GM10847 (cell line): Measurements from ENCODE around the gene DDX41.
A peak's percentile ranks its signal among the peaks of the same experiment; 100 is the strongest.

Source experiments
- POLR2A ChIP-seq: IDR thresholded peaks from 2 replicates; pipeline ENCODE4 v1.6.1; 2011; ENCODE audit not compliant: insufficient read length; ENCODE audit errors: extremely low read depth

Gene DDX41

DNA sequence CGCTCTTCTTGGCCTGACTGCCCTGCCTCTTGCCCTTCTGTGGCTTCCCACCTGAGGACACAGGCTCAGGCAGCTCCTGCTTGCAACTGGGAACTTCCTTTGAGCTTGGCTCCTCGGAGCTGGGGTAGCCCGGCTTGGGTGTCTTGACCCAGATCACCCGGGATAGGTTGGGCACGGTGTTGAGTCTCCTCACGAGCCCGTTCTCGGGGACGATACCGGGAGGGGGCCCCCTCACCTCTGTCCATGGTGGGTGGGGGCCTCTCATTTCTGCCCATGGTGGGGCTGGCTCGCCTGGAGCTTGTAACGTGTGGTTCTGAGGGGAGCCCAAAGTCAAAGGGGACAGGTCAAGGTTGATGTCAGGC, 7.8 kb upstream of the DDX41 start:
- TF ChIP-seq POLR2A: no peak

DNA sequence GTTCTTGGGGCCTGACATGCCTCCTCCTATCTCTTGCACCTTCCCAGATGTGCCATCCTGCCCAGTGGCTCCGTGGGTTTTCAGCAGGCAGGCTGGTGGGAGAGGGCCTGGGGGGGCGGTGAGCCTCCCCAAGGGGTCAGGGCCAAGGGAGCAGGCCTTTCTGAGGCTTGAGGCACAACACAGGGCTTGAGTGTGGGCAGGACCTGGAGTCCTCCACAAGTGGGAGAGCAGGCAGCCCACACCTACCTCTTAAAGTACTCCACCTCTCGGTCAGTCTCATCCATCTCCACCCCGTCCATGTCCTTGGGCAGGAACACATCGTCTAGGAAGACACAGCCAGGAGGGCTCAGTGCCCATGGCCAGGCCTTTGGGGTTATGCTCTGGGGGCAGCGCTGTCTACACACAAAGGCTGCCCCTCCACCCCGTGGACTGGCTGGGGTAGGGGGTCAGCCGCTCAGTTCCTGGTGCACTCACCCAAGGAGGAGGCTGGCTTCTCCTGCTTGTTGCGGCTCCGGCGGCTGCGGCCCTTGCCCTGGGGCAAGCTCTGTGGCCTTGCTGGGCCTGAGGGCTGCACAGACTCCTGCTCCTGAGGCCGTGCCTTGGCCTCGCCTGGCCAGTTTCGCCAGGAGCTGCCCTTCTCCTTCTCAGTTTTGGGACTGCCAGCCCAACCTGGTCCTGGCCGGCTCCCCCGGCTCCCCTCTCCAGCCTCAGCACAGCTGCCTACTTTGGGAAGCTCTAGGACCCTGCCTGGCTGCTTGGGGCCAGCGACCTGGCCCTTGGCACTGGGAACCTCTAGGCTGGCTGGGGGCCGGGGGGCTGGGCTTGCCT, 7.2 kb upstream of the DDX41 start:
- no peak for TF ChIP-seq POLR2A

DNA sequence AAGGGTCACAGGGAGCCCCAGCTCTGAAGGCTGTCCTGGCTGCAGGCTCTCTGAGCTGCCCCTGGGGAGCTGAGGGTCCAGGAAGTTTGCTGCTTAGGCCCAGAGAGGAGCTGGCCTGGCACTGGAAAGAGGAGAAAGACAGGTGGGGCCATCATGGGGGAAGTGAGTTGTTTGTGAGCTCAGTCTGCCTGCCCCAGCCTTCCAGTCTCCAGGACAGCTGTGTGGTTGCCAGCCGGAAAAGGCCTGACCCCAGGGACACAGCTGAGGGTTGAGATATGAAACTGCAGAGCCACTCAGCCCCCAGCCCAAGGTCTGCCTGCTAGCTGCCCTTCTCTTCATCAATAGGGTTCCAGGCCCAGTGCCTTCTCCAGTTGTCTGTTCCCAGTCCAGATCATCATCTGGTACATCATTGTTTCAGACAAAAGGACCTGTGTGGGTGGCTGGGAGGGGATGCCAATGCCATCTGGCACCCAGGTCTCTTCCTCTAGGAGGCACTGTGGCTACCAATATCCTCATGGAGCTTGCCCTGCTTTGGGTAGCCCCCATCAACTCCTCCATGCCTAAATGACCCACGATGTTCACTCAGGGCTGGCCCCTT, 4.3 kb upstream of the DDX41 start:
- no peak for TF ChIP-seq POLR2A

DNA sequence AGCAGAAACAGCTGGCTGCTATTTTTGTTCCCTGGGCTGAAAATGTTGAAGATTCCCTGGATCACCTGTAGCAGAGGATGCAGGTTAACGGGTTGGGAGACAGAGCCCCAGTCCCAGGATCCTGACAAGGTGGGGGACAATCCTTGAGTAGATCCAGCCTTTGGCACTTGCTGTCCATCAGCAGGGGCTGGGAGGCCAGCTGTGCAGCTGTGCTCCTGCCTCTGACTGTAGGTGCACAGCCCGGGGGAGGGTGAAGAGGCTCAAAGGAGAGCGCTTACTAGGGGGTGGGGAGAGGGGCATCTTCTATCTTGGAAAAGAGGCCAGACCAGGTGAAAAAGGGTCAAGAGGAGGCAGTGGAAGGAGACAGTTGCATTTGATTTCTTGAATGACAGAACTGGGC, 3.5 kb upstream of the DDX41 start:
- no peak for TF ChIP-seq POLR2A

DNA sequence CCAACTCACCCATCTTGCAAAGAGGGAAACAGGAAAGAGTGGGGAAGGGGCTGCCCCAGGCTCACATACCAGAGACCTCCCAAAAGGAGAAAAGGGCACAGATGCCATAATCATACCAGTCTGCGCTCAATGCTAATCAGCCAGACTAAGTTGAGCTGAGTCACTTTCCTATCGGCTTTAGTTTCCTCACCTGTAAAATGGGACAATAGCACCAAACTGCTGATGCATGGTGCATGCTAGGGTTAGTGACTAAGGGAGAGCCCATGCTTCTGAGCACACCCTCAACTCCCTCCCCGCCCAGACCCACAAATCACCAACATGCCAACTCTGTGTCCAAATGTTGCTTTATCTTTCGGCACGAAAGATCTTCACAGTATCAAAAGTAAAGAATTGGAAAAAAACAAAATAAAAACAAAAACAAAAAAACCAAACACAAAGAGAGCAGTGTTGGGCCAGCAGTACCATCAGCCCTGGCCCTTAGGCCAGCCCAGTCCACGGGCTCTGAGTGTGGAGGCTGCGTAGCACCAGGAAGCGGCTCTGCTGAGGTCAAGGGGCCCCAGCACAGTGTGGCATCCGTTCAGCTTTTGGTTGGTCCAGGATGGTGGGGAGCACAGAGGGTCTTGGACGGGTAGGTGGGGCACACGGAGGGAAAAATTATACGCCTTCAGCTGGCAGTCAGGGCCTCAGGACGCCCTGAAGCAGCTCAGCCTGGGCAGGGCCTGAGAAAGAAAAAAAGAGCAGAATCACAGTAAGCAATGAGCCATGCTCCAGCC, 2.9 kb upstream of the DDX41 start:
- no peak for TF ChIP-seq POLR2A

DNA sequence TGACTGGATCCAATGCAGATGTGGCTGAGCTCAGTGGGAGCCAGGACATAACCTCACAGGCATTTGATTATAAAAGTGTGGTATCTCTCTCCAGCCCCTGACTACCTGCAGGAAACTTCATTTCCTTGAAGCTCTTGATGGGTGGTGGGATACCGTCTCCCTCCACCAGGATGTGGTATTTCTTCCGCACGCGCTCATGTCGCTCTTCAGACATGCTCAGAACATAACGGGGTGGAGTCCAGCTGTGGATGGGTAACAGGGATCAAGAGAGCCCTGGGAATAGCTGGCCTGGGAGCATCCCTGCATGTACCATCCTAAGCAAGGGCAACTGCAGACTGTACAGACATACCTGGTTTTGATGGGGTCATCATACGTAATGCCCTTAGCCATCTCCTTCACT, 1.2 kb downstream of the DDX41 start:
- TF ChIP-seq POLR2A: no peak

DNA sequence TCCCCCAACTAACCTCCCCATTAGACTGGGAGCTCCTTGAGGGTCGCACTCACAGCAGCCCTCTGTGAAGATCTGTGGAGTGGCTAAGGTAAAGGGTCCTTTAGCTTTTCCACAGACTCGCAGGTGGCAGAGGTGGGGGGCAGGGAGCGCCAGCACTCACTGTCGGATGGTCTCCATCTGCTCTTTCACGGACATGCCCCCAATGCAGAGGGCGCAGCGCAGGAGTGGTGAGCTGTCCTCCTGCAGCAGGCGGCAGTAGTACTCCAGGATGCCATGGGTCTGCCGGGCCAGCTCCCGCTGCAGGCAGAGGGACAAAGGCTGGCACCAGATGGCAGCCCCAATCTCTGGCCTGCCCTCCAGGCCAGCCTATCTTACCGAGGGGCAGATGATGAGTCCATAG, 2.2 kb downstream of the DDX41 start:
- TF ChIP-seq POLR2A: no peak

DNA sequence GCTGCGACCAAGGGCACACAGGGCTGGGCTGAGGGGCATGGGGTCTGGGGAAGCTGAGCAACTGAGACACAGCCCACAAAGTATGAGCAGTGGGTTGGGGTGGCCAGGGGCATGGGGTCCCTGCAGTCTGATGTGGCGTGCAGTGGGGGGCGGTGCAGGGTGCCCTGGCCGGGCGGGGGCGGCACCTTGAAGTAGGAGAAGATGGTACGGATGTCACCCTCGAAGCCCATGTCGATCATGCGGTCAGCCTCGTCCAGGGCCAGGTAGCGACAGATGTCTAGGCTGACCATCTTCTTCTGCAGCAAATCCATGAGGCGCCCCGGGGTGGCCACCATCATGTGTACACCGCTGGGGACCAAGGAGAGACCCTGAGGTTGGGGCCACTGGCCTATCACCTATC, 3.3 kb downstream of the DDX41 start:
- TF ChIP-seq POLR2A: no peak

DNA sequence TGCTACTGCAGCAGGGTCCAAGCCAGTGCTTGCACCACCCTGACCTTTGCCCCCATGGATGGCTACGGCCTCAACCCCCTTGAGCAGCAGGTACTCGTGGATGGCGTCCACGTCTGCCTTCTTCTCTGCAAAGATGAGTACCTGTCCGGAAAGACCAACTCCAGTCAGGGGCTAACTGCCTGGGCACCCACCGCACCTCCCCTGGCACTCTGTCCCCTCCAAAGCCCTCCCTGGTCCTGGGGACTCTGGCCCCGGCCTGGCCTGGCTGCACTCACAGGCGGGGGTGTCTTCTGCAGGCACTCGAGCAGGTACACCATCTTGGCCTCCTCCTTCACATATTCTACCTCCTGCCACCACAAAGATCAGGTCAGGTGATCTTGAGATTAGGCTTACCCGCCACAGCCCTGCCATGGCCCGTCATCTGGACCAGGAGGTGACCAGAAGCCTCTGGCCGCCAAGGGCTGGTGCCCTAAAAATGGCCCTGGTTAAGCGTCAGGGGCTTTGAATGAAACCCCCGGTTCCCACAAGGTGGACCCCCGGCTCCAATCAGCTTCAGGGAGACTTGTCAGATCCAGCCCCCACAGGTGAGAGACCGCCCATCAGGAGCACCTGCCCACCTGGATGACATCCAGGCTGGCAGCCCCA, 3.9 kb downstream of the DDX41 start:
- no peak for TF ChIP-seq POLR2A

DNA sequence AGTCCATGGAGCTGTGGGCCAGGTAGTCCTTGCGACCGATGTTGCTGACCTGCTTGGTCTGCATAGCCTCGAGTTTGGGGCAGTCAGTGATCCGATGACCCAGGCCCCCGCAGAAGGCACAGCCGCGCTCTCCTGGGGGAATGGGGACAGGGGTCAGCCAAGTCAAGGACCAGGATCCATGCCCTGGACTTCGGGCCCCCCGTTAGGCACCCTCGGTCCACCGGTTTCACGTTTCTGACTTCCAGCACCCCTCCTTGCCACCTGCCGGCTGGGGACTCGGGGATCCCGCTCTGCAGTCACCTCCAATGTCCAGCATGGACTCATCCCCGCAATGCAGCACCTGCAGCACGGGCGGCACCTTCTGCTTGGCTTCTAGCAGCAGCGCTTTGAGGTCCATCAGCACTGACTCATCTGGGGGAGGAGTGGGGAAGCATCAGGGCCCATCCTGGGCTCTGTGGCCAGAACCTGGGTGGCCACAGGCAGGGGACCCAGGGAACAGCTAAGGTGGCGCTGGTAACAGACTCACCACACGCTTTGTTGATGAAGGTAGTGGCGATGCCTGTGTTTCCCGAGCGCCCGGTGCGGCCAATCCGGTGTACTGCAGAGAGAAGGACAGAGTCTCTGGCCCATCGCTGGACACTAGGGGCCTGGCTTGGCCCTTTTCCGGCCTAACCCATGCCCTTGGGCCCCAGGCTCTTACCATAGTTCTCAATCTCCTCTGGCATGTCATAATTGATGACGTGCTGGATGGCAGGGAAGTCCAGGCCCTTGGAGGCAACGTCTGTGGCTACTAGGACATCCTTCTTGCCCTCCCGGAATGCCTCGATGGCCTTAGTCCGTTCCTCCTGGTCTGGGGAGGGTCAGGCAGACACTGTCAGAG, 4.7 kb downstream of the DDX41 start:
- no peak for TF ChIP-seq POLR2A

DNA sequence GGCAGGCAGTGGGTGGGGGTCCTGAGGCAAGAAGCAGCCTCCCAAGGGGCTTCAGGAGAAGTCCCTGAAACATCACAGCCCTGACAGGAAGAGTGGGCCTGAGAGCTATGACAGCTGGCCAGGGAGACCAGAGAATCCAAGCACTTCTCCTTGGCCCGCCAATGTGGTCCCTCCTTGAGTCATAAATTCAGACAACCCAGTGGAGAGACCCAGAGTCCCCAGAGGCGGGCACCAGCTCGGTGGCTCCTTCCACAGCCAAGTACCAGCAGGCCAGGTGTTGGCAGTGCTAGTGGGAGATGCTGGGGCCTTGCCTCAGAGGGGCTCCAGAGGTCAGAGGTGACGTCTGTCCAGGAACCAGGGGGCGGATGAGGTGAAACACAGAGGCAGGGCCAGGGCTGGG, 5.6 kb downstream of the DDX41 start:
- TF ChIP-seq POLR2A: no peak

DNA sequence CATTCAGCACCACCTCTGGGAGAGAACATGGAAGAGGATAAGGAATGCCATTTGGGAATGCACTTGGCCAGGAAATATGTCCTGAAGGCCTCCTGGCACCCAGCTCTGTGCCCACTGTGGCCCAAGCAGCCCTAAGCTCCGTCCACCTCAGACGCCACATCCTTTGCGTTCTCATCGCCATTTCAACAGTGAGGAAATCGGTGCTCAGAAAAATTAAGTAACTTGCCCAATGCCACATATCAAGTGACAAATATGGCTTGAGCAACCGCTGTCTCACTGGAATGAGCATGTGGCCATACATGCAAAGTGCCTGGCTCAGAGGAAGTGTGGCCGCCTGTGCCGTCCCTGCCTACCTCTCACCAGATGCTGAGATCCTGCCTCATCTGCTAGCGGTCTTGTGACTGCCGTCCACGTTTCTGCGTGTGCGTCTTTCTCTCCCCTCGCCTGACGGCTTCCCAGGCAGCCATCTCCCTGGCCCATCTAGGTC, 6.2 kb downstream of the DDX41 start:
- no peak for TF ChIP-seq POLR2A

DNA sequence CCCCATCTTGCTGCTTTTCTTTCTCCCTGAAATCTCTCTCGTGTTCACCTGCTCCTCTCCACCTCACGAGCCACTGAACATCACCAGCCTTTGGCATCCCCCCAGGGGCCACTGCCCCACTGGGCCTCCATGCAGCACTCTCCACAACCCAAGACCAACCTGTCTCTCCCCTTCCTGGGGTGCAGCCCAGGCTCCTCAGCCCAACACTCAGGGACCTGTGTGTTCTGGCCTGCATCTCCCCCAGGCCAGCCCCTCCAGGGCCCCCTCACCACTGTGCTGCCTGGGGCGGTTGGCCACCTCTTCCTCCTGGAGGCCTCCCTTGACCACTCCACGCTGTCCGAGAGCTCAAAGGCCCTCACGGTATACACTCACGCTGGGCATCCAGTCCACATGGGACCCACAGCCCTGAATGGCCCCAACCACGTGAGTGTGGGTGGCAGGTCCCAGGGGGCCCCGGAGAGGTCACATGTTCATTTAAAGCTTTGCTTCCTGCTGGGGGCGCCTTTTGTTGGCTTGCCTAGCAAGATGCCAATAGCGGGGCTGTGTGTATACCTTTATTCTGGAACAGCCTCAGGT, 6.7 kb downstream of the DDX41 start:
- TF ChIP-seq POLR2A: peak; percentile 13

DNA sequence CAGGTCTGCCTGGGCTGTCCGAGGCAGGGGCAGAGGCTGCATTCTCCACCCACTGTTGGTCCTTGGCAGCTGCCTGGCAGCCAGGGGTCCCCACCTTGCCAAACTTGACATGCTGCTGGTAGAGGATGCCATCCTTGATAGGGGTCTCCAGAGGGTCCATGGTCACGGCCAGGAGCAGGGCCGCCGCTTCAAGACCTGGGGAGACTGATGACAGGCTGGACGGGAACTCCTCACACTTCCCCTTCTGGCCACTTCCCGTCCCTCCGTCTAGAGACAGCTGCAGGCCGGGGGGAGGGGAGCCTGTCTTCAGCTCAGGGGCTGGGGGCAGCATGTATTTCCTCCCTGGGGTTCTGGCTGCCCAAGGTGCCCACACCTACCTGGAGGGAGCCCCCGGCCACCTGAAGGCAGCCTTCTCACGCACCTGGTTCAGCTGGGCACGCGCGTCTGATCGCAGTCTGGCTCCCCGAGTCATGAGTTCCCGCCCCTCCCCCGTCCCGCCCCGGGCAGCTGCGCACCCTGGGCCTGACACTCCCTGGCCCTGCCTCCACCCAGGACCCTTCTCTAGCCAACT, 7.3 kb downstream of the DDX41 start, which contains the start of gene DOK3:
Gene DOK3, minus strand, starts transcription at position 446 of the 571 bp plus-strand sequence. Its CDS starts 286 bp downstream, at position 160.
- TF ChIP-seq POLR2A: peak; percentile 25
